DOHH2 (cell line): ENCODE data around the gene RGS7.

ENCODE experiments used
- H3F3A ChIP-seq: fragments of 200-600 bp; sonication (generic), shearing (Covaris generic); 2 replicates; pipeline ENCODE4 v1.6.0; 2016; ENCODE audit warnings: antibody characterized with exemption, mild to moderate bottlenecking; ENCODE audit not compliant: control insufficient read depth, insufficient read depth
- H3K27ac ChIP-seq: fragments of 200-600 bp; sonication (generic); 2 replicates; pipeline ENCODE4 v1.5.1; 2014; ENCODE audit warnings: low read depth, mild to moderate bottlenecking, low read length, moderate library complexity
- H3K27me3 ChIP-seq: fragments of 200-600 bp; sonication (generic); 2 replicates; pipeline ENCODE4 v1.6.1; 2014; ENCODE audit warnings: mild to moderate bottlenecking, low read length, mixed read lengths; ENCODE audit not compliant: control insufficient read depth
- H3K36me3 ChIP-seq: fragments of 200-600 bp; sonication (generic); 2 replicates; pipeline ENCODE4 v1.6.1; 2014; ENCODE audit warnings: mild to moderate bottlenecking, low read length, moderate library complexity, mixed read lengths; ENCODE audit not compliant: control insufficient read depth
- H3K4me1 ChIP-seq: fragments of 200-600 bp; sonication (generic); 2 replicates; pipeline ENCODE4 v1.6.1; 2014; ENCODE audit warnings: mild to moderate bottlenecking, low read length, mixed read lengths; ENCODE audit not compliant: control insufficient read depth
- H3K4me2 ChIP-seq: fragments of 200-600 bp; sonication (generic); 2 replicates; pipeline ENCODE4 v1.6.0; 2014; ENCODE audit warnings: mild to moderate bottlenecking, low read length, moderate library complexity
- H3K4me3 ChIP-seq: fragments of 200-600 bp; sonication (generic); 2 replicates; pipeline ENCODE4 v1.5.1; 2014; ENCODE audit warnings: mild to moderate bottlenecking, low read length, mixed read lengths
- H3K79me2 ChIP-seq: fragments of 200-600 bp; sonication (generic); 2 replicates; pipeline ENCODE4 v1.6.1; 2014; ENCODE audit warnings: mild to moderate bottlenecking, low read length, mixed read lengths; ENCODE audit not compliant: control insufficient read depth
- H3K9me2 ChIP-seq: fragments of 200-600 bp; sonication (generic); replicated peaks from 2 replicates; pipeline ENCODE4 v1.6.1; 2014; ENCODE audit warnings: mild to moderate bottlenecking, low read length, mixed read lengths; ENCODE audit not compliant: control insufficient read depth
- H3K9me3 ChIP-seq: fragments of 200-600 bp; sonication (generic); 2 replicates; pipeline ENCODE4 v1.6.1; 2014; ENCODE audit warnings: antibody characterized with exemption, low read length, mixed read lengths; ENCODE audit not compliant: control insufficient read depth, insufficient read depth
- H4K20me1 ChIP-seq: fragments of 200-600 bp; sonication (generic); 2 replicates; pipeline ENCODE4 v1.6.0; 2014; ENCODE audit warnings: low read depth, mild to moderate bottlenecking, antibody characterized with exemption, low read length, moderate library complexity; ENCODE audit not compliant: control insufficient read depth, insufficient read depth
- CTCF ChIP-seq: fragments of 200-600 bp; sonication (generic); IDR thresholded peaks from one replicate; pipeline ENCODE4 v1.5.1; 2014; ENCODE audit warnings: antibody characterized with exemption, mild to moderate bottlenecking, low read depth, low read length; ENCODE audit not compliant: poor library complexity, severe bottlenecking
- EZH2phosphoT487 ChIP-seq: fragments of 200-600 bp; sonication (generic); IDR thresholded peaks from 2 replicates; pipeline ENCODE4 v1.6.1; 2017; ENCODE audit warnings: borderline replicate concordance, mild to moderate bottlenecking, antibody characterized with exemption, low read length, moderate library complexity, mixed read lengths

The RGS7 gene

GRCh38 chr1:241310451-241310850, 46.6 kb downstream of the RGS7 start:
- H3K27ac ChIP-seq: no peak overlapping the region
- H3K4me2 ChIP-seq: no peak overlapping the region
- no peaks in the 10 kb centered on the region for H3K36me3 ChIP-seq
- no peaks in the 10 kb centered on the region for H4K20me1 ChIP-seq
- H3K9me3 ChIP-seq: peaks cover 6% of the 10 kb centered on the region; the same call in 1 of the 2 replicates
- no peak overlapping the region for H3K4me3 ChIP-seq
- H3K4me1 ChIP-seq: no peaks in the 10 kb centered on the region
- TF ChIP-seq EZH2phosphoT487 (no peak), CTCF (no peak)
- H3K27me3 ChIP-seq: no peaks in the 10 kb centered on the region
- H3K79me2 ChIP-seq: no peaks in the 10 kb centered on the region
- H3K9me2 ChIP-seq: no peaks in the 10 kb centered on the region; the same call in 1 of the 2 replicates
- no peaks in the 10 kb centered on the region for H3F3A ChIP-seq

- Histone ChIP-seq H3K27me3 (no peaks in the 10 kb centered on the region), H3K4me3 (no peak overlapping the region), H4K20me1 (no peaks in the 10 kb centered on the region), H3K36me3 (no peaks in the 10 kb centered on the region), H3K79me2 (no peaks in the 10 kb centered on the region), H3K9me3 (peaks cover 6% of the 10 kb centered on the region; the same call in 1 of the 2 replicates), H3K9me2 (no peaks in the 10 kb centered on the region; the same call in 1 of the 2 replicates), H3K4me2 (no peak overlapping the region), H3K27ac (no peak overlapping the region), H3K4me1 (no peaks in the 10 kb centered on the region), H3F3A (no peaks in the 10 kb centered on the region)
- TF ChIP-seq EZH2phosphoT487 (no peak), CTCF (no peak)
Observed at GRCh38 chr1:241309651-241310050, 47.4 kb downstream of the RGS7 start.

- Histone ChIP-seq H4K20me1 (no peaks in the 10 kb centered on the region), H3K4me2 (no peak overlapping the region), H3K4me1 (no peaks in the 10 kb centered on the region), H3K4me3 (no peak overlapping the region), H3K79me2 (no peaks in the 10 kb centered on the region), H3K27me3 (no peaks in the 10 kb centered on the region), H3F3A (no peaks in the 10 kb centered on the region), H3K36me3 (no peaks in the 10 kb centered on the region), H3K27ac (no peak overlapping the region), H3K9me2 (no peaks in the 10 kb centered on the region; the same call in 1 of the 2 replicates), H3K9me3 (peaks cover 11% of the 10 kb centered on the region; the same call in 1 of the 2 replicates)
- TF ChIP-seq CTCF (no peak), EZH2phosphoT487 (no peak)
Observed at GRCh38 chr1:241308471-241308870, 48.5 kb downstream of the RGS7 start.
